Bronchial epithelial cell (primary cell): ENCODE data around the gene PDE11A. TPM values are rescaled to one million over a fixed set of nuclear protein-coding genes. Genes with fewer than 3 reads are reported as not detected.

Experiments
- DNase-seq: peaks from one replicate; pipeline ENCODE4 v3.0.0-alpha.2; 2010; ENCODE audit warnings: low read depth
- FAIRE-seq: peaks from 2 replicates; lab custom pipeline; 2011; peaks lifted over from hg19 to GRCh38; lab: Jason Lieb, UNC
- H3K27me3 ChIP-seq: 2 replicates; pipeline ENCODE4 v1.5.1; 2011; ENCODE audit warnings: low read length; ENCODE audit not compliant: control insufficient read depth, insufficient read depth
- H3K36me3 ChIP-seq: 2 replicates; pipeline ENCODE4 v1.5.1; 2011; ENCODE audit warnings: low read length; ENCODE audit not compliant: control insufficient read depth, insufficient read depth
- H3K4me3 ChIP-seq: 2 replicates; pipeline ENCODE4 v1.5.1; 2011; ENCODE audit warnings: mild to moderate bottlenecking, low read depth, low read length, control low read depth
- total RNA-seq: library from RNA; depleted of rRNA; stranded (reverse); fragments of >200 nt; gene quantifications from 2 replicates; pipeline ENCODE4 v1.2.1, GENCODE V29; 2014
- TF ChIP-seq, protein P1 (sequence below): IDR thresholded peaks from 2 replicates; pipeline ENCODE4 v1.5.1; 2011; ENCODE audit warnings: mild to moderate bottlenecking, moderate library complexity, low read length, control low read depth, inconsistent platforms; ENCODE audit not compliant: insufficient read depth, severe bottlenecking

Gene PDE11A
- total RNA-seq, 1 donor from 2014 or later, result not detected

DNA sequence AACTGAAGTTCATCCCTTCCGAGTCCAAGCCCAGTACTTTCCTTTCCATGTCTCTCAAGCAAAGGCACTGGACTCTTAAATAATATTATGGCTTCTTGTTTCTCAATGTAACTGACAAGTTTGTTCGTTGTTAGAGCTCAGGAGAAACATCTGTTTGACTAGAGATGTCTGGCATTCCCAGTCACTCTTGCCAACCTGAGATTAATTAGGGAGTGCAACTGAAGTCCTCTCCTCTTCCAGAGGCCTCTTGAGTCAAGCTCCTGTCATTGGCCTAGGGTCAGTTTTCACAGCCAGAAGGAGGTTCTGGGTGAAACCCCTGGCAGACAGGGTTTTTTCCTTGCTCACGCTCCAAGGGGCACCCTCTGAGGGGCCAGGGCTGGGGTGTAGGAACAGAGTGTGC lies 483.9 kb downstream of the PDE11A start:
- no peak for DNase-seq
- no peak for FAIRE-seq
- no peak overlapping the region for H3K4me3 ChIP-seq
- H3K27me3 ChIP-seq, result no peaks in the 10 kb centered on the region
- no peaks in the 10 kb centered on the region for H3K36me3 ChIP-seq
- TF ChIP-seq, protein P1, sequence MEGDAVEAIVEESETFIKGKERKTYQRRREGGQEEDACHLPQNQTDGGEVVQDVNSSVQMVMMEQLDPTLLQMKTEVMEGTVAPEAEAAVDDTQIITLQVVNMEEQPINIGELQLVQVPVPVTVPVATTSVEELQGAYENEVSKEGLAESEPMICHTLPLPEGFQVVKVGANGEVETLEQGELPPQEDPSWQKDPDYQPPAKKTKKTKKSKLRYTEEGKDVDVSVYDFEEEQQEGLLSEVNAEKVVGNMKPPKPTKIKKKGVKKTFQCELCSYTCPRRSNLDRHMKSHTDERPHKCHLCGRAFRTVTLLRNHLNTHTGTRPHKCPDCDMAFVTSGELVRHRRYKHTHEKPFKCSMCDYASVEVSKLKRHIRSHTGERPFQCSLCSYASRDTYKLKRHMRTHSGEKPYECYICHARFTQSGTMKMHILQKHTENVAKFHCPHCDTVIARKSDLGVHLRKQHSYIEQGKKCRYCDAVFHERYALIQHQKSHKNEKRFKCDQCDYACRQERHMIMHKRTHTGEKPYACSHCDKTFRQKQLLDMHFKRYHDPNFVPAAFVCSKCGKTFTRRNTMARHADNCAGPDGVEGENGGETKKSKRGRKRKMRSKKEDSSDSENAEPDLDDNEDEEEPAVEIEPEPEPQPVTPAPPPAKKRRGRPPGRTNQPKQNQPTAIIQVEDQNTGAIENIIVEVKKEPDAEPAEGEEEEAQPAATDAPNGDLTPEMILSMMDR, result no peak

DNA sequence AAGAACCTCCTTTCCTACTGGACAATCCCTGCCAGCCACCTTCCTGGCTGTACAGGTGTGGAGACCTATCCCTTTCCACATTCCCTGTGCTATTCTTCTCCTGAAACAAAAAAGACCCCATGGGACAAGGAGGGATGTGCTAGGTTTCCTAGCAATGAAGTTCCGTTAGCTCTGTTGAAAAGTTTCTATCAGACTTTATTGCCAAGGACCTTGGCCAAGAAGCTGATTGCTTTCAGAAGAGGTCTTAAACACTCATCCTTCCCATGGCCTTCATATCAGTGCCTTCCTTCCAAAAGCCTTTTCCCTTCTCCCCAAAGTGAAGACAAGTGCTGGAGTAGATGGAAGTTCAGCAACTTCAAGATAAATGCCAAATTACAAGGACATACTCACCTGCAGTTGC lies 485.2 kb downstream of the PDE11A start:
- DNase-seq (no peak), FAIRE-seq (no peak)
- no peaks in the 10 kb centered on the region for H3K27me3 ChIP-seq
- no peak overlapping the region for H3K4me3 ChIP-seq
- TF ChIP-seq, protein P1, result no peak
- no peaks in the 10 kb centered on the region for H3K36me3 ChIP-seq

DNA sequence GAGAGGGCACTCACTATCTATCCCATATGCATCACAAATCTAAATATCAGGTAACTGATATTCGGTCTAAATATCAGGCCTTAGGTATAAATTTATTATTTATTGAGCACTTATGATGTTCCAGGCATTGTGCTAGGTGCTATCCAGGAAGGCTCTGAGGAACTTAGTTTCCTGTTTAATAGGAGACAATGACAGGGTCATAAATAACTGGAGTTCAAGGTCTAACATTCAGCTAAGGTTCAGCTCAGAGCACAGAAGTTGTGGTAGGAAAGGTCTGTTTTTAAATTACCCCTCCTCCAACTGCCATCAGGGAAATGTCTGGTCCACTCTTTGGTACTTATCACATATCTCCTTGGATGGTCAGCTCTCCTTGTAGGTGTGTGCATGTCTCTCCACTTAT lies 486.4 kb downstream of the PDE11A start:
- FAIRE-seq, result no peak

DNA sequence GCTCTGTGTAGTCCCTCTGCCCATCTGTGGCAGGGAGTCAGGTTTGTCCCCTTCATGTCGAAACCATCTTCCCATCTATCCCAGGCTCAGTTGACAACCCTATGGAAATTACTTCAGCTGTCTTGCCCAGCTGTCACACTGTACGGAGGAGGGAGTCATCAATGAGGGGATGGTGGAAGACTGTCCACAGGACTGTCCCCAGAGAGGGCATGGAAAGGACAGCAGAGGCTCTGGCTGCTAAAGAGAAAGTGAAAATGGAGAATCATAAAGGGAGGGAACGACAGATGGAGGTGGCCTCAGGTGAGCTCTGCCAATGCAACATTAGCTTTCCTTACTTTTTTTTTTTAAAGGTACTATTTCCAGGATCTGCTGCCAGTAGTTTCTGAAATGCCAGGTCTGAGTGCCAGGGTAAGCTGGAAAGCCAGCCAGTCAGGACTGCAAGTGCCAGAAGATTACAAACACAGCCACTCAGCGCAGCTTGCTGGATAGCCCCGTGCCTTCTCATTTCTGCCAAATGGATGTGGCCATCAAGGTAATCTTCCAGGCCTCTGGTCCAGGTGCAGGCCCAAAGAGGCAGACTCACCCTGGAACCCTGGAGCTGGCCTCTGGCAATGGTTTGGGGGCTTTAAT lies 487.2 kb downstream of the PDE11A start:
- TF ChIP-seq, protein P1, result no peak
- no peak for FAIRE-seq
- Histone ChIP-seq H3K27me3 (no peaks in the 10 kb centered on the region), H3K36me3 (no peaks in the 10 kb centered on the region), H3K4me3 (no peak overlapping the region)
- no peak for DNase-seq

More for the DNA sequence above, 486.4 kb downstream of the PDE11A start:
- no peaks in the 10 kb centered on the region for H3K27me3 ChIP-seq
- DNase-seq, result no peak
- TF ChIP-seq, protein P1, result no peak
- H3K4me3 ChIP-seq, result no peak overlapping the region
- no peaks in the 10 kb centered on the region for H3K36me3 ChIP-seq

DNA sequence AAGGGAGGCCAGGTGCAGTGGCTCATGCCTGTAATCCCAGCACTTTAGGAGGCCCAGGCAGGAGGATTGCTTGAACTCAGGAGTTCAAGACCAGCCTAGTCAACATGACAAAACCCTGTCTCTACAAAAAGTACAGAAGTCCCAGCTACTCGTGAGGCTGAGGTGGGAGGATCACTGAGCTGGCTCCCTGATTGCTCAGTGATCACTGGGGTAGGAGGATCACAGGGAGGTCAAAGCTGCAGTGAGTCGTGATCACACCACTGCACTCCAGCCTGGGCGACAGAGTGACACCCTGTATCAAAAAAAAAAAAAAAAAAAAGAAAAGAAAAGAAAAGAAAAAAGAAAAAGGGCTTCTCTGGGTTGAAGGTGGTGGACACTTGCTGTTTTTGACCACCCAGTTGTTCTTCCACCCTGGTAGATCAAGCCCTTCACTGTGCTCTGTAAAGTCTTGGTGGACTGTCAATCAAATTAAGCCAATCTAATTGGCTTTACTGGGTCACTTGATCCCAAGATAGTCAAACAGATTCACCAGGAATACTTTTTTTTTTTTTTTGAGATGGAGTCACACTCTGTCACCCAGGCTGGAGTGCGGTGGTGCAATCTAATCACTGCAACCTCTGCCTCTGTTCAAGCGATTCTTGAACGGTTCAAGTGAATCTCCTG lies 488.4 kb downstream of the PDE11A start:
- FAIRE-seq (no peak), DNase-seq (no peak)
- TF ChIP-seq, protein P1, result no peak
- Histone ChIP-seq H3K4me3 (no peak overlapping the region), H3K27me3 (no peaks in the 10 kb centered on the region), H3K36me3 (no peaks in the 10 kb centered on the region)
